GM18861 (cell line): ENCODE measurements around the gene SLIT1.

Source experiments
- ATAC-seq: cut with Tn5 transposase; IDR thresholded peaks from one replicate; pipeline ENCODE4 v1.9.1; 2021; ENCODE audit not compliant: unreplicated experiment

The SLIT1 gene

GRCh38 chr10:97140902-97141745 lies 44.6 kb downstream of the SLIT1 start:
- ATAC-seq: no peak

- ATAC-seq: no peak
These were observed 45.5 kb downstream of the SLIT1 start for GRCh38 chr10:97140049-97140846.

- no peak for ATAC-seq
These were observed 46.1 kb downstream of the SLIT1 start for GRCh38 chr10:97139651-97140048.

GRCh38 chr10:97138846-97139245 lies 46.9 kb downstream of the SLIT1 start:
- ATAC-seq: no peak

- no peak for ATAC-seq
These were observed 47.6 kb downstream of the SLIT1 start for GRCh38 chr10:97138174-97138573.

- no peak for ATAC-seq
These were observed 49.0 kb downstream of the SLIT1 start for GRCh38 chr10:97136756-97137155.

GRCh38 chr10:97135464-97135863 lies 50.3 kb downstream of the SLIT1 start:
- no peak for ATAC-seq

- ATAC-seq: no peak
These were observed 50.8 kb downstream of the SLIT1 start for GRCh38 chr10:97134983-97135382.

- no peak for ATAC-seq
These were observed 51.6 kb downstream of the SLIT1 start for GRCh38 chr10:97134110-97134509.

- no peak for ATAC-seq
These were observed 53.5 kb downstream of the SLIT1 start for GRCh38 chr10:97132273-97132672.

GRCh38 chr10:97131666-97132065 lies 54.1 kb downstream of the SLIT1 start:
- no peak for ATAC-seq

GRCh38 chr10:97131181-97131628 lies 54.6 kb downstream of the SLIT1 start:
- ATAC-seq: no peak

- ATAC-seq: no peak
These were observed 56.1 kb downstream of the SLIT1 start for GRCh38 chr10:97129666-97130065.

GRCh38 chr10:97128516-97129154 lies 57.1 kb downstream of the SLIT1 start:
- ATAC-seq: no peak

- no peak for ATAC-seq
These were observed 57.7 kb downstream of the SLIT1 start for GRCh38 chr10:97128039-97128492.

GRCh38 chr10:97127509-97127908 lies 58.2 kb downstream of the SLIT1 start:
- ATAC-seq: no peak

GRCh38 chr10:97124211-97124610 lies 61.5 kb downstream of the SLIT1 start:
- ATAC-seq: no peak

- no peak for ATAC-seq
These were observed 62.0 kb downstream of the SLIT1 start for GRCh38 chr10:97123765-97124164.

- no peak for ATAC-seq
These were observed 64.7 kb downstream of the SLIT1 start for GRCh38 chr10:97121041-97121440.

- ATAC-seq: no peak
These were observed 65.4 kb downstream of the SLIT1 start for GRCh38 chr10:97120370-97120769.

- no peak for ATAC-seq
These were observed 66.6 kb downstream of the SLIT1 start for GRCh38 chr10:97119058-97119745.
